PFSK-1 (cell line): ENCODE data around the gene ACTL7B.

Experiments
- FOXP2 ChIP-seq: optimal IDR thresholded peaks from 2 replicates; pipeline ENCODE3; 2011; ENCODE audit warnings: borderline replicate concordance, control low read depth, inconsistent platforms; ENCODE audit not compliant: insufficient read depth; ENCODE audit errors: extremely low read length, extremely low read depth
- POLR2AphosphoS5 ChIP-seq: IDR thresholded peaks from 2 replicates; pipeline ENCODE4 v1.6.1; 2012; ENCODE audit warnings: low read depth, mild to moderate bottlenecking, control low read depth, low read length, moderate library complexity
- SIN3A ChIP-seq: IDR thresholded peaks from 2 replicates; pipeline ENCODE4 v1.6.1; 2012; ENCODE audit warnings: mild to moderate bottlenecking, low read length, moderate library complexity, borderline replicate concordance; ENCODE audit not compliant: insufficient read depth
- TAF1 ChIP-seq: IDR thresholded peaks from 2 replicates; pipeline ENCODE4 v1.6.1; 2012; ENCODE audit warnings: low read length, control low read depth, borderline replicate concordance; ENCODE audit not compliant: insufficient read depth

DNA sequence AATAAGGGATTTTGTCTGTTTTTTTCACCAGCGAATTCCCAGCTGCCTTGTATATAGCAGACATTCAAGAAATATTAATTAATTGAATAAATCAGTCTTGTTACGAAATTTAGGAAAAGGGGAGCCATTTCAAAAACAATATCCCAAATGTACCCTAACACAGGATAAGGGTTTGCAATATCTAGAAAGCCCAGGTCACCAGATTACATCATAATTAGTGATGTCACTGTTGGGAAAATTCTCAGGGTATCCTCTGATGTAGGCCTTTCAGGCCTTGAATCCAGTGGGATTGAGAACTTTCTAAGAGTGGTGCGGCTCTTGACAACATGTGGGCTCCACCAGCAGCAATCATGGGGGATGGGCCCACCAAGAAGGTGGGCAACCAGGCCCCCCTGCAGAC lies 6.2 kb upstream of the ACTL7B start, which contains the start of gene ACTL7A:
- TF ChIP-seq TAF1 (no peak), POLR2AphosphoS5 (no peak), SIN3A (no peak), FOXP2 (no peak)
